Fibroblast of lung (primary cell): Measurements from ENCODE around the gene SCD5. TPM values are rescaled to one million over a fixed set of nuclear protein-coding genes. Genes with fewer than 3 reads are reported as not detected.
A peak's percentile ranks its signal among the peaks of the same experiment; 100 is the strongest.

Experiments
- DNase-seq, 2 donors: peaks; one replicate each; pipeline versions ENCODE4 v3.0.0 to v3.0.0-alpha.2; 2010; ENCODE audit warnings: low read depth in 2 of 2
- H2AFZ ChIP-seq: 2 replicates; pipeline ENCODE4 v1.5.1; 2012; ENCODE audit warnings: low read length, control low read depth, inconsistent platforms
- H3K27ac ChIP-seq: 2 replicates; pipeline ENCODE4 v1.5.1; 2011; ENCODE audit warnings: low read length, control low read depth; ENCODE audit not compliant: insufficient read depth
- H3K27me3 ChIP-seq: 2 replicates; pipeline ENCODE4 v1.5.1; 2011; ENCODE audit warnings: mild to moderate bottlenecking, low read length; ENCODE audit not compliant: control insufficient read depth, insufficient read depth
- H3K36me3 ChIP-seq: 2 replicates; pipeline ENCODE4 v1.5.1; 2011; ENCODE audit warnings: low read length; ENCODE audit not compliant: control insufficient read depth, insufficient read depth
- H3K4me1 ChIP-seq: 2 replicates; pipeline ENCODE4 v1.5.1; 2011; ENCODE audit warnings: low read length; ENCODE audit not compliant: control insufficient read depth, insufficient read depth; ENCODE audit errors: extremely low read depth
- H3K4me2 ChIP-seq: 2 replicates; pipeline ENCODE4 v1.5.1; 2011; ENCODE audit warnings: low read length, control low read depth; ENCODE audit not compliant: insufficient read depth; ENCODE audit errors: extremely low read depth
- H3K4me3 ChIP-seq, 4 experiments: fragments of 200-600 bp in 1 of 4; sonication (generic) in 1 of 4; replicated peaks in 1 of 4; 2 replicates each; pipeline ENCODE4 v1.5.1; 2011 to 2016; ENCODE audit warnings: low read length in 4 of 4, low read depth in 3 of 4, mild to moderate bottlenecking in 3 of 4, control low read depth in 2 of 4, inconsistent platforms in 1 of 4, mixed read lengths in 1 of 4; ENCODE audit not compliant: insufficient read depth in 1 of 4; ENCODE audit errors: control extremely low read depth in 1 of 4
- H3K79me2 ChIP-seq: 2 replicates; pipeline ENCODE4 v1.5.1; 2012; ENCODE audit warnings: mild to moderate bottlenecking, low read length, inconsistent platforms; ENCODE audit not compliant: control insufficient read depth, insufficient read depth
- H3K9ac ChIP-seq: 2 replicates; pipeline ENCODE4 v1.5.1; 2011; ENCODE audit warnings: mild to moderate bottlenecking, low read length, control low read depth; ENCODE audit not compliant: insufficient read depth
- H3K9me3 ChIP-seq: 2 replicates; pipeline ENCODE4 v1.5.1; 2012; ENCODE audit warnings: low read depth, low read length; ENCODE audit not compliant: control insufficient read depth, insufficient read depth
- H4K20me1 ChIP-seq: 2 replicates; pipeline ENCODE4 v1.5.1; 2011; ENCODE audit warnings: low read length; ENCODE audit not compliant: control insufficient read depth, insufficient read depth; ENCODE audit errors: extremely low read depth
- EZH2 ChIP-seq: IDR thresholded peaks from 2 replicates; pipeline ENCODE4 v1.5.1; 2012; ENCODE audit warnings: low read length, control low read depth, mild to moderate bottlenecking; ENCODE audit errors: missing control alignments
- polyA plus RNA-seq, 2 donors: library from polyadenylated mRNA; depleted of rRNA in 1 of 2; stranded (reverse) in 1 of 2; unstranded in 1 of 2; fragments of >200 nt; gene quantifications; 2 replicates each; pipeline ENCODE4 v1.2.1, GENCODE V29; 2011 to 2012; ENCODE audit warnings: missing spikeins in 1 of 2
- total RNA-seq: library from RNA; depleted of rRNA; stranded (reverse); fragments of >200 nt; gene quantifications from 2 replicates; pipeline ENCODE4 v1.2.1, GENCODE V29; 2014
- TF ChIP-seq, protein P1 (sequence below), 2 donors: IDR thresholded peaks in 1 of 2; conservative IDR thresholded peaks in 1 of 2; 1 replicate in 1 of 2; 2 replicates in 1 of 2; pipeline ENCODE4 v1.5.1; 2011 to 2012; ENCODE audit warnings: low read length in 2 of 2, control low read depth in 1 of 2, inconsistent platforms in 1 of 2, low read depth in 1 of 2, mild to moderate bottlenecking in 1 of 2

Gene SCD5
- total and polyA plus RNA-seq, 2 donors (not counting 1 experiment from before 2014, with no cell fraction given), result 4.9 to 11.4 TPM

DNA sequence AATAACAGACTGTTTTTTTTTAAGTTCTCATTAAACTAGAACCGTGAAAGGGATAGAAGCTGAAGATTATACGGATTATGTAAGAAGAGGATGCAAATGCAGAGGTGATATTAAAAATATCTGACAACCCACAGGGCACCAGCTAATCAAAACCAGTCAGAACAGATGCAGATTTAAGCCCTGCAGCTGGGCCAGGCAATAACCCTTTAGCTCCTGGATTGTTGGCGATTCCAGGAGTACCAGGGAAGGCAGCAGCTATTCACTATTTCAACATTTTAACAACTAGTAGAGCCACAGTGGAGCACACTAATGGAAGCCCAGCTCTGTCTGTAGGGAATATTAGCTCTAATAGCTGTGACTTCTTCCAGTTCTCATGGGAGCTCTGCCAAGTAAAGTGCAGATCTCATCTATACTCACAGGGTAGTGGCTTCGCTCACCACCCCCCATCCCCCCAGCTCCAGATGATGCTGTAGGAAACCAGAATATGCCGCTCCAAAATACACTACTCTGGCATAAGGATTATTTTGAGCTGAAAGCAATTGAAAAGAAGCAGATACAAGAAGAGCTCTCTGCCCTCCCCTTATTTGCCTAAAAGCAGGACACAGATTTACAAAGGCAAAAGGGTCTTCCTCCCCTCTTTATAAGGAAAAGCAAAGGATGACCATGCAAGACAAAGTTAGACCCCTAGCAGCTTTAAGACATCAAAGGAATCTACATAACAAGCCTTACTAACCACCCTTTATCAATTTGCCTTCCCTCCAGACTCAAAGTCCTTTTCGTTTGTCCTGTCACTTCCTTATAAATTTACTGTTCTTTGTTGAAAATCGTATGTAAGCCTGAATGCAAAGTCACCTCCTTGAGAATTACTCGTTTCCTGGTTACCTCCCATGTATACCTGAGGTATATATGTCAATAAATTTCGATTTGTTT lies 13.7 kb downstream of the SCD5 start:
- DNase-seq, result peak; percentile 49 to 68
- Histone ChIP-seq H2AFZ (no peak overlapping the region), H3K9ac (no peak overlapping the region), H4K20me1 (no peaks in the 10 kb centered on the region), H3K79me2 (no peaks in the 10 kb centered on the region), H3K27ac (no peak overlapping the region), H3K9me3 (no peaks in the 10 kb centered on the region), H3K4me2 (no peak overlapping the region), H3K27me3 (no peaks in the 10 kb centered on the region), H3K4me1 (peaks cover 8% of the 10 kb centered on the region), H3K4me3 (peak overlapping the region in 1 of 4 experiments; percentile 14), H3K36me3 (no peaks in the 10 kb centered on the region)
- TF ChIP-seq, protein P1, sequence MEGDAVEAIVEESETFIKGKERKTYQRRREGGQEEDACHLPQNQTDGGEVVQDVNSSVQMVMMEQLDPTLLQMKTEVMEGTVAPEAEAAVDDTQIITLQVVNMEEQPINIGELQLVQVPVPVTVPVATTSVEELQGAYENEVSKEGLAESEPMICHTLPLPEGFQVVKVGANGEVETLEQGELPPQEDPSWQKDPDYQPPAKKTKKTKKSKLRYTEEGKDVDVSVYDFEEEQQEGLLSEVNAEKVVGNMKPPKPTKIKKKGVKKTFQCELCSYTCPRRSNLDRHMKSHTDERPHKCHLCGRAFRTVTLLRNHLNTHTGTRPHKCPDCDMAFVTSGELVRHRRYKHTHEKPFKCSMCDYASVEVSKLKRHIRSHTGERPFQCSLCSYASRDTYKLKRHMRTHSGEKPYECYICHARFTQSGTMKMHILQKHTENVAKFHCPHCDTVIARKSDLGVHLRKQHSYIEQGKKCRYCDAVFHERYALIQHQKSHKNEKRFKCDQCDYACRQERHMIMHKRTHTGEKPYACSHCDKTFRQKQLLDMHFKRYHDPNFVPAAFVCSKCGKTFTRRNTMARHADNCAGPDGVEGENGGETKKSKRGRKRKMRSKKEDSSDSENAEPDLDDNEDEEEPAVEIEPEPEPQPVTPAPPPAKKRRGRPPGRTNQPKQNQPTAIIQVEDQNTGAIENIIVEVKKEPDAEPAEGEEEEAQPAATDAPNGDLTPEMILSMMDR (conservative IDR thresholded peaks at IDR 0.05 in 1 of 2, IDR thresholded peaks at IDR 0.05 in 1 of 2; ENCODE audit: low read depth in 1 of 2, low read length in 2 of 2), result no peak
- TF ChIP-seq EZH2, result no peak

DNA sequence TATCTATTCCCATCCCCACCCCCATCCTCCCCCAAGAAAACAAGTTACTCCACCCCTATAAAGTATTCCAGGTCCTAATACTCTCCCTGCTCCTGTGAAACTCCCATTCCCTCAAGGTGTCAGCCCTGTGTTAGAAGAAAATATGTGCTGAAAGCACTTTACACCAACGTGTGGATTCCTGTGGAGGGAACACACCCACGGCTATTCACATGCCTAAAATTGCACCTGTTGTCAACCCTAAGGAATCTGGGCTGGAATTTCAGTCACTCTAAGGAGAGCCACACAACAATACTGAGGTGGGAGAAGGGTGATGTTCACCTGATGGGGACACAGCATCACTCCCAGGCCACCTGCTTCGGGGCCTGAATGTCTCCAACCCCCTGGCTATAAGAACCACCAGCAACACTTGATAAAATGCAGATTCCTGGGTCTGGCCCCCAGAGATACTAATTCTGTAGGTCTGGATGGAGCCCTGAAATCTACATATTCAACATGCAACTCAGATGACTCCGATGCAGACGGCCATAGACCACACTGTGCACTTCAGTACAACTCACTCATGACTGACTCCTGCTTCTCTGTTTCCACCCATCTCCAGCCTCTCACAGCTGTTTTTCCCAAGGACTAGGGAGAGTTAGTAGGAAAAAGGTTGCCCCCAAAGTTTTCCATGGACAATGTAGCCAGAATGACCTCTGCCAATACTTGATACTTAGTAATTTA lies 15.8 kb downstream of the SCD5 start:
- peaks cover 8% of the 10 kb centered on the region for H3K4me1 ChIP-seq
- H3K4me2 ChIP-seq, result no peak overlapping the region
- no peak overlapping the region for H3K9ac ChIP-seq
- H3K36me3 ChIP-seq, result no peaks in the 10 kb centered on the region
- no peaks in the 10 kb centered on the region for H3K27me3 ChIP-seq
- no peak overlapping the region for H3K27ac ChIP-seq
- H3K4me3 ChIP-seq, result no peak overlapping the region
- TF ChIP-seq, protein P1 (conservative IDR thresholded peaks at IDR 0.05 in 1 of 2, IDR thresholded peaks at IDR 0.05 in 1 of 2; ENCODE audit: low read depth in 1 of 2, low read length in 2 of 2), result no peak
- no peak for TF ChIP-seq EZH2
- no peak overlapping the region for H2AFZ ChIP-seq
- DNase-seq, result peak in 1 of 2 donors; percentile 55
- no peaks in the 10 kb centered on the region for H3K9me3 ChIP-seq
- no peaks in the 10 kb centered on the region for H4K20me1 ChIP-seq
- H3K79me2 ChIP-seq, result no peaks in the 10 kb centered on the region

DNA sequence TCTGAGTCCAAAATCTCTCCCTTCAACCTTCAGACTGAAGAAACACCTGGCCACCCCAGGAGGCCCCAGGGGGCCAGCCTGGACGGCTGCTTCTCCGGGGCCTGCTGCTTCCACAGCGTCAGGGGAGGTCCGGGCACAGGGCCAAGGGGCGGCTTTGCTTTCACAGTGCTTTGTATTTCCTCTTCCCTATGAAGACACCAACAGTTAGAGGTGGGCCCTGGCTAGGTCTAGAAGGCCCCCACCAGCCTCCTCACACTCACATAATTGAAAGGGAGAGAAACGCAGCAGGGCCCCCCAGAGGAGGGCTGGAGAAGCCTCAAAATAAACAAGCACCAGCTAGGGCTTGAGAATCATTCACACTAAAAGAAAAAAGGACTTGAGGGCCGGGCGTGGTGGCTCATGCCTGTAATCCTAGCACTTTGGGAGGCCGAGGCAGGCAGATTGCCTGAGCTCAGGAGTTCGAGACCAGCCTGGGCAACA lies 17.8 kb downstream of the SCD5 start:
- TF ChIP-seq EZH2, result no peak
- Histone ChIP-seq H2AFZ (no peak overlapping the region), H3K27ac (no peak overlapping the region), H3K36me3 (no peaks in the 10 kb centered on the region), H3K4me3 (no peak overlapping the region), H4K20me1 (no peaks in the 10 kb centered on the region), H3K9ac (no peak overlapping the region), H3K4me2 (no peak overlapping the region), H3K9me3 (no peaks in the 10 kb centered on the region), H3K4me1 (peaks cover 8% of the 10 kb centered on the region), H3K79me2 (no peaks in the 10 kb centered on the region), H3K27me3 (no peaks in the 10 kb centered on the region)
- peak; percentile 36 to 73 for DNase-seq
